ENCODE measurements around the gene FAN1.

FAN1 gene

DNA sequence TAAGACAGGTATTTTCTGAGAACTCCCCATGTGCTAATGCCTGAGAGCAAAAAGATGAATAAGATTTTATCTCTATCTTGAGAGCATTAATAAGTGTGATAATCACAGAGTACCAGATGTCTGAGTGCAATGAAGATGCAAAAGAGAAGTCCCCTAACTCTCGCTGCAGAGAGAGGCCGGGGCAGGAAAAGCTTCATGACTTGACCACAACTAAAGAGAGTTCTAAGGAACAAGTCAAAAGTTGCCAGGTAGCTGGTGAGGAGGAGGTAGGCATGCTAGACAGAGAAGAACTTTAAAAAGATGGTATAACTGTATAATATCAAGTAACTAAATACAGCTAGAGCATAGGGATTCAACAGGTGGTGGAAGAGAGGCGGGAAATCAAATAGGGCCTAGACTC, 58.9 kb downstream of the FAN1 start:
- DNase-seq: no peak

- no peak for DNase-seq
Measured at GRCh38 chr15:30963681-30964080, 60.0 kb downstream of the FAN1 start.

GRCh38 chr15:30969724-30970123, 66.0 kb downstream of the FAN1 start:
- no peak for DNase-seq

DNA sequence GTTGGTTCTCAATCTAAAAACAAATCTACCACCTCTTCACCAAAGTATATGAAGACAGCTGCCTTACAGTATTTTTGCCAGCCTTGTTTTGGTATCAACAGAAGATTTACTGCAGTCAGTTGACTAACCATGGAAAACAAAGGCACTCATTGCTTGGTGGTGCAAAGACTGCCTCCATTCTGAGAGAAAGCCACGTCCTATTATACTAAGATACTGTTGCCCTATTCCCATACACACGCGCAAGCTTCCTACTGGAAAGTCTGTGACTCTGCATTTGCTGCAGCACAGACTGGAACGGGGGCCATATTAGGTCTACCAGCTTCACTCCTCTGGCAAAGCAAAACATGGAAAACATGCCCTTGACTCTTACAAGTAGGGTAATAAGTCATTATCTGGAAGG, 69.7 kb downstream of the FAN1 start:
- DNase-seq: no peak

- peak; percentile 9 for DNase-seq
Measured at GRCh38 chr15:30974112-30974511, 70.4 kb downstream of the FAN1 start.

DNA sequence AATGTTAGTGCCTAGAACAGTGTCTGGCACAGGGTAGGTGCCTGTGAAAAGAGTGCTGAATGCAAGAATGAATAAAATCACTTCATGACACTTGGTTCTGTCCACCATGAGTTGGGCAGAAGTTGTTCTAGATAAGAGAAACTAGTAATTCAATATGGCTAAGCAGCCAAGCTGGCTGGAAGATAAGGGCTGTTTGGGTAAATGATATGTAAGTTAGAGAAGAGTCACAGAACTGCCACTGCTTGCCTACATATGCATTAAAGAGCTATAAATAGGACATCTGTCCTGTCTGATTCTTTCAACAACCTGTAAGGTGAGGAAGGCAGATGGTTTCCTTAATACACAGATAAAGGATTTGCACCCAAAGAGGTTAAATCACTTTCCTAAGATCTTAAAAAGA, 74.6 kb downstream of the FAN1 start:
- DNase-seq: no peak

DNA sequence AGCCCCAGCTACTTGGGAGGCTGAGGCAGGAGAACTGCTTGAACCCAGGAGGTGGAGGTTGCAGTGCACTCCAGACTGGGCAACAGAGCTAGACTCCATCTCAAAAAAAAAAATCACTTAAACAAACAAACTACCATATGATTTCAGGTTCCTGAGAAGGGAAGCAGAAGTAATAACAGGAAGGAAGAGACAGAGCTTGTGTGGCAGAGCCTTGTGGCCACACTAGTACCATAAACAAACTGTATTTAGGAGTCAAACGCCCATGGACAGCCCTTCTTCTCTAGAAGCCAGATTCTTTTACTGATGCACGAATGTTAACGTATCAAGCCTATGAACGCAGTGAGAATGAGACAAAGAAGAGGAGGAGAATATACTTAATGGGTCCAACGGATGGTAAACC, 75.7 kb downstream of the FAN1 start:
- peak; percentile 34 for DNase-seq

- no peak for DNase-seq
Measured at GRCh38 chr15:30984118-30984517, 80.4 kb downstream of the FAN1 start.

- no peak for DNase-seq
Measured at GRCh38 chr15:30984542-30984941, 80.8 kb downstream of the FAN1 start.

GRCh38 chr15:30985081-30985531, 81.4 kb downstream of the FAN1 start:
- DNase-seq: no peak

DNA sequence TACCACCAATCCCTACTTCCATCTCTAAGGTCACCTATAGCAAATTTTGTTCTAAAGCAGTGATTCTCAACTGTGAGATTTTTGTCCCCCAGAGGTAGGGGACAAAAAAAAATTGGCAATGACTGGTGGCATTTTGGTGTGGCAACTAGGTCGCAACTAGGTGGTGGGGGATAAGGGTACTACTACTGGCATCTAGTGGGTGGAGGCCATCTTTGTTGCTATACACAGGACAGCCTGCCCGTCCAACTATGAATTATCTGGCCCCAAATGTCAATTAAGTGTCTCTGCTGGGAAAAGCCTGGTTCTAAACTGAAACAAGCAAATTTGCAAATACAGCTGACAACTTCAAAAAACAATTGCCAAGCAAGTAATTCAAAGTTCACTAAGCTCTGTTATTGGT, 86.3 kb downstream of the FAN1 start:
- peak; percentile 29 for DNase-seq

DNA sequence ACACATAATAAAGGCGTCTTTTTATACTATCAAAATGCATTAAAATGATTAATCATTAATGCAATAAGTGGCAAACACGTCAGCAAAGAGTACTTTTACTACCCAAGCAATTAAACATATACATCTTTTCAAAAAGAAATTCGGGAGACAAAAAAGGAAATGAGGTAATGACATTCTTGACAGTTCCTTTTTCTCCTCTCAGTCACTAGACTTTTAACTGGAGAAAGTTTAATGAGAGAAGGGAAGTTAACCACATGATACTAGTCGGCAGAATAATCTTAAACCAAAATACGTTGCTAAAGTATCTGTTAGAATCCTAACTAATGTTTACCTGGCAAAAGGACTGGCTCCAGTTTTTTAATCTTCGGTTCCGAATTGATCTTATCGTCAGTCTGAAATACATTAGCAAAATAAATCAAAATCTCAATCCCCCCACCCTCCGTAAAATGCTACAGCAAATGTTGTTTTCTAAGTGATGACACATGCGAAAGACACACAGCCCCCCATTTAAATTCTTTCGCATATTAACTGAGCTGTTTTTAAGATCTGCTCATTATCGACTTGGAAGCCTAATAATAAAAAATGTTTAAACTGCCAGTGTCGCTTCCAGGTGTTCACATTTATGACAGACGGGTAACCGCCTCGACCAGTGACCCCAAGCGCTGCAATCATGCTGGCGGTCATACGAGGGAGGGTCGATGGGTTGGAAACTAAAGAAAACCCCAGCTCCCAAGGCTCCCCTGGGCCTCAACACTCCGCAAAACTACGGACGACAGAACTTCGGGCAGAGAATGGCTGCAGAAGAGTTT, 86.9 kb downstream of the FAN1 start:
- peak; percentile 82 for DNase-seq

- DNase-seq: peak; percentile 88
Measured at GRCh38 chr15:30991255-30992235, 87.8 kb downstream of the FAN1 start, which contains the start of gene MTMR10. Gene MTMR10, minus strand, starts transcription at chr15:30991628. Its CDS starts 122 bp downstream, at chr15:30991506.

GRCh38 chr15:30992249-30992864, 88.6 kb downstream of the FAN1 start:
- no peak for DNase-seq

All from inflammatory macrophage treated with lipopolysaccharide for 4 hours (primary cell).